ENCODE measurements around the gene LHCGR. TPM values are rescaled to one million over a fixed set of nuclear protein-coding genes. Genes with fewer than 3 reads are reported as not detected.

LHCGR gene
- total RNA-seq, 1 donor from 2014 or later: not detected

DNA sequence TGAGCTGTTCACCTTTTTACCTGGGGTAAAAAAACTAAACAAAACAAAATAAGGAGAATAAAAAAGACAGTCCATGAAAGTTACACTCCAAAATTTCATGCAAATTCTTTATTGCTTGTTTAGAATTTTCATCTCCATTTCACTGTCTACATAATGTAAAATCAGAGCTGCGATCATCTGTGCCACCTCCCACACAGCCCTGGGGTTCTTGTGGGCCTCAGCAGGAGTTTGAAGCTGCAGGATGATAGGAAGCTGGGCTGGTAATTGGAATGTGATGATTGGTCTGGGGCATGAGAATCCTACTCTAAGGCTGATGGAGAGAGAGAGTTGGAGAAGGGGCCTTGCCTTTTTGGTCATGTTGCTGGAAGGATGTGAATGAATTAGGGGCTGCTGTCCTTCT, 4.2 kb upstream of the LHCGR start:
- Mint-ChIP-seq H3K4me3 (ENCODE audit: unreplicated experiment) (no peak overlapping the region), H3K9me3 (ENCODE audit: unreplicated experiment) (no peaks in the 10 kb centered on the region), H3K27me3 (ENCODE audit: unreplicated experiment) (peaks cover 8% of the 10 kb centered on the region), H3K4me1 (ENCODE audit: unreplicated experiment) (peaks cover 2% of the 10 kb centered on the region), H3K36me3 (ENCODE audit: low read depth, unreplicated experiment) (no peaks in the 10 kb centered on the region), H3K27ac (ENCODE audit: unreplicated experiment) (no peak overlapping the region)
- TF ChIP-seq, protein P1, sequence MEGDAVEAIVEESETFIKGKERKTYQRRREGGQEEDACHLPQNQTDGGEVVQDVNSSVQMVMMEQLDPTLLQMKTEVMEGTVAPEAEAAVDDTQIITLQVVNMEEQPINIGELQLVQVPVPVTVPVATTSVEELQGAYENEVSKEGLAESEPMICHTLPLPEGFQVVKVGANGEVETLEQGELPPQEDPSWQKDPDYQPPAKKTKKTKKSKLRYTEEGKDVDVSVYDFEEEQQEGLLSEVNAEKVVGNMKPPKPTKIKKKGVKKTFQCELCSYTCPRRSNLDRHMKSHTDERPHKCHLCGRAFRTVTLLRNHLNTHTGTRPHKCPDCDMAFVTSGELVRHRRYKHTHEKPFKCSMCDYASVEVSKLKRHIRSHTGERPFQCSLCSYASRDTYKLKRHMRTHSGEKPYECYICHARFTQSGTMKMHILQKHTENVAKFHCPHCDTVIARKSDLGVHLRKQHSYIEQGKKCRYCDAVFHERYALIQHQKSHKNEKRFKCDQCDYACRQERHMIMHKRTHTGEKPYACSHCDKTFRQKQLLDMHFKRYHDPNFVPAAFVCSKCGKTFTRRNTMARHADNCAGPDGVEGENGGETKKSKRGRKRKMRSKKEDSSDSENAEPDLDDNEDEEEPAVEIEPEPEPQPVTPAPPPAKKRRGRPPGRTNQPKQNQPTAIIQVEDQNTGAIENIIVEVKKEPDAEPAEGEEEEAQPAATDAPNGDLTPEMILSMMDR (IDR thresholded peaks at IDR 0.05; ENCODE audit: unreplicated experiment): no peak
- DNase-seq (ENCODE audit: low spot score): no peak

DNA sequence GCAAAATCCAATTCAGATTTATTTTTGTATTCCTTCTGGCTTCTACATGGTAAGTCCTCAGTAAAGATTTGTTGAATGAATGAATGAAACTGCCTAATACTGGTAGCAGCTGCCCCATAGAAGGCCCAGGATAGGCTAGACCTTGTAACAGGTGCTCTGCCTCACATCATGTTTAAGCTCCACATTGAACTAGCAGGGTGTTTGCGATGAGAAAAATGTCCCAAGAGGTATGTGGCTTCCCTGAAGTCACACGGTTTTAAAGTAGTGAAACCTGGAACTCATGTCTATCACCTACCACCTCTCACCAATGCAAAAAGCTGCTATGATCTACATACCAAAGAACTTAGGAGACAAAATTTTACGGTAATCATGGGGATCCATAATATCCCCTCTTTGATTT, 765 bp upstream of the LHCGR start:
- H3K4me3 Mint-ChIP-seq (ENCODE audit: unreplicated experiment): no peak overlapping the region
- no peak for DNase-seq (ENCODE audit: low spot score)

DNA sequence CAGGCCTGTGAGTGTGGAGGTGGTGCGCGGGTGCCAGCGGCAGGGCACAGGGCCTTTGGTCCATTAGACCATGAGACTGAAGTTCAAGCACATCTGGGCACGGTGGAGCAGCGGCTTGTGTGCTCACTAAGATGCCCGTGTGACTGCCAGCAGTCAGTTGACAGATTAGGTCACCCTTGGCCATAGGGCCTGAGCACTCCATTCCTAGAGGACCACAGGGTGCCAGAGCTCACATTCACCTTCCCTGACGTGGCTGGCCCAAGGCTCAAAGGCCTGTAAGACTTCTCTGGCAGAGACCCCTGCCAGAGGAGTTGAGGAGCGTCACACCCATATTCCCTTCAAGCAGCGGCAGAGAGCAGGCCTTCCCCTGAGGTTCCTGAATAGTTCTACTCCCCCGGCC, 650 bp downstream of the LHCGR start:
- TF ChIP-seq, protein P1 (IDR thresholded peaks at IDR 0.05; ENCODE audit: unreplicated experiment): no peak
- H3K27ac Mint-ChIP-seq (ENCODE audit: unreplicated experiment): no peak overlapping the region
- DNase-seq (ENCODE audit: low spot score): no peak
- no peak overlapping the region for H3K4me3 Mint-ChIP-seq (ENCODE audit: unreplicated experiment)
- no peaks in the 10 kb centered on the region for H3K9me3 Mint-ChIP-seq (ENCODE audit: unreplicated experiment)
- peaks cover 4% of the 10 kb centered on the region for H3K4me1 Mint-ChIP-seq (ENCODE audit: unreplicated experiment)
- H3K27me3 Mint-ChIP-seq (ENCODE audit: unreplicated experiment): peaks cover 9% of the 10 kb centered on the region
- no peaks in the 10 kb centered on the region for H3K36me3 Mint-ChIP-seq (ENCODE audit: low read depth, unreplicated experiment)

More for the DNA sequence above, 765 bp upstream of the LHCGR start:
- Mint-ChIP-seq H3K9me3 (ENCODE audit: unreplicated experiment) (no peaks in the 10 kb centered on the region), H3K4me1 (ENCODE audit: unreplicated experiment) (peaks cover 4% of the 10 kb centered on the region), H3K36me3 (ENCODE audit: low read depth, unreplicated experiment) (no peaks in the 10 kb centered on the region), H3K27ac (ENCODE audit: unreplicated experiment) (no peak overlapping the region), H3K27me3 (ENCODE audit: unreplicated experiment) (peaks cover 9% of the 10 kb centered on the region)
- TF ChIP-seq, protein P1 (IDR thresholded peaks at IDR 0.05; ENCODE audit: unreplicated experiment): no peak

DNA sequence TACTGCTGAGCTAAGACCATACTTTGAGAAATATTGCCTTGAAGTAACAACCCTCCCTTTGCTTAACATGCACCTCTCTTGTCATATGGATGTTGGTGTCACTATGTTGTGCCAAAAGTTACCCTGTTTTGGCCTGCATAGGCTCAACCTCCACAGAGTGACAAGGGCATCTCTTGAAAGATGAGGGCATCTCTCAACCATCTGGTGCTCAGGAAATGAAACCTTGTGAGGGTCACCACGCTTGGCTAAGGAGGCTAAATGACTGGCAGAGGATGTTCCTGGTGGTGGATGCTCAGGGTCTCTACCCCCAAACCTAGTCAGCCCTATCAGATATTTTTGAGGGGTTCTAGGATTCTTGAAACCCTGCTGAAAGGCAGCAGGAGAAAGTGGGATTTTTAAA, 2.3 kb downstream of the LHCGR start:
- Mint-ChIP-seq H3K9me3 (ENCODE audit: unreplicated experiment) (no peaks in the 10 kb centered on the region), H3K36me3 (ENCODE audit: low read depth, unreplicated experiment) (no peaks in the 10 kb centered on the region), H3K4me3 (ENCODE audit: unreplicated experiment) (no peak overlapping the region), H3K27me3 (ENCODE audit: unreplicated experiment) (peaks cover 9% of the 10 kb centered on the region), H3K27ac (ENCODE audit: unreplicated experiment) (no peak overlapping the region), H3K4me1 (ENCODE audit: unreplicated experiment) (peaks cover 4% of the 10 kb centered on the region)
- TF ChIP-seq, protein P1 (IDR thresholded peaks at IDR 0.05; ENCODE audit: unreplicated experiment): no peak
- DNase-seq (ENCODE audit: low spot score): no peak

DNA sequence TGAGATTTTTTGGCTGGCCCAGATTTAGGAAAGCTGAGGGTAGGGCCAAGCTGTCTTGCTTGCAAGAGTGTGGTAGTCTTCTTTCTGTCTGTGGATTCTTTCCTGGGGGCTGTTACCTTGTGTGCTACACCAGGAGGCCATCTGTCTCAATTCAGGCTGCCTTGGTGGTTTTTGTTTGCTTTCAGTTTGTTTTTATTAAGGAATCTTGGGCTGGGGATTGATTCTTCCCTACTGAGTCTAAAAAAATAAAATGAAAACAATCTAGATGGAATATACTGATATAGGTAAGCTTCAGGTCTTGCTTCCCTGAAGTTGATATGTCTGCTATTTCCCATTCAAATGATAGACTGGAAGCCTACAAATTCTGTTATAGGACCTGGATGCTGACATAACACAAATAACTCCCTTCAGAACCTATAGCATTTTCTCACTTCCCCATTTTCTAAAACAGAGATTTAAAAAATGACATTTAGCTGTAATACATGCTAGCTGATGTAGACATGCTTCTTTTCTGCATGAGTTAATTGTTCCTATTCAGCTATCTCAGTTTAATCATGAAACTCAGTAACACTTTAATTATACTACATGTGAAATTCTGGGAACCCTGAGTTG, 5.3 kb downstream of the LHCGR start:
- no peaks in the 10 kb centered on the region for H3K9me3 Mint-ChIP-seq (ENCODE audit: unreplicated experiment)
- no peak for DNase-seq (ENCODE audit: low spot score)
- no peak overlapping the region for H3K4me3 Mint-ChIP-seq (ENCODE audit: unreplicated experiment)
- peaks cover 4% of the 10 kb centered on the region for H3K4me1 Mint-ChIP-seq (ENCODE audit: unreplicated experiment)
- no peak overlapping the region for H3K27ac Mint-ChIP-seq (ENCODE audit: unreplicated experiment)
- TF ChIP-seq, protein P1 (IDR thresholded peaks at IDR 0.05; ENCODE audit: unreplicated experiment): no peak
- no peaks in the 10 kb centered on the region for H3K36me3 Mint-ChIP-seq (ENCODE audit: low read depth, unreplicated experiment)
- peaks cover 4% of the 10 kb centered on the region for H3K27me3 Mint-ChIP-seq (ENCODE audit: unreplicated experiment)

Data from endothelial cell (in vitro differentiated cells).